ENCODE results near the gene FXYD6.

- no peak for TF ChIP-seq CTCF (IDR thresholded peaks at IDR 0.05; ENCODE audit: insufficient read depth, low read length, poor library complexity, severe bottlenecking)
- TF ChIP-seq EZH2phosphoT487 (conservative IDR thresholded peaks at IDR 0.05; ENCODE audit: low read length): no peak
Observed at GRCh38 chr11:117840881-117841550, 35.4 kb downstream of the FXYD6 start.

Data from SU-DHL-6 (cell line).